ENCODE results near the gene RASAL2. TPM values are rescaled to one million over a fixed set of nuclear protein-coding genes. Genes with fewer than 3 reads are reported as not detected.

RASAL2 gene
- total RNA-seq, 4 donors from 2014 or later: 26.0 to 51.4 (median 31.0) TPM

GRCh38 chr1:178050084-178050483, 43.8 kb upstream of the RASAL2 start:
- 87 to 90% methylated on average over 6 of the region's 6 CpGs for WGBS, 2 donors
- TF ChIP-seq CTCF (IDR thresholded peaks at IDR 0.05): no peak

DNA sequence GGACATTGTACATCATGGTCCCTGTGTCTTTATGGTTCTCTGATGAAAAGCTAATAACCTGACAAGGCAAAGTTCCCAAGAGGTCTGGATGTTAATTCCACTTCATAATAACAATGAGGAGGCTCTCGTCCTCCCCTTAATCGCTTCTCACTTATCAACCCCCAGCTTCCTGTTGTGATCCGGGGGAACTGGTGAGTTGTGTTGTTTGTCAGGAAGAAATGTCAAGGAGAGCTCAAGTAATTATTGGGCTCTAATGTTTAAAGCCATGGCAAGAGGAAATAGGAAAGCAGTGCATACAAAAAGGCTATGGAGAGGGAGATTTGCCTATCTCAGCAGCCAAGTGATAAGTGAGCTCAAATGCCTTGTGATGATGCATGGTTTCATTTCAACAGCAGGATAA, 42.8 kb upstream of the RASAL2 start:
- TF ChIP-seq CTCF (IDR thresholded peaks at IDR 0.05) (no peak), POLR2A (IDR thresholded peaks at IDR 0.05) (no peak)
- intact Hi-C loops (cut with DNase I; ENCODE audit: low total_unique reads): no loop called here
- no peak overlapping the region for H3K4me3 ChIP-seq (ENCODE audit: low read depth, poor library complexity, severe bottlenecking)
- 58 to 66% methylated on average over 3 of the region's 3 CpGs for WGBS, 2 donors
- no peak for DNase-seq (ENCODE audit: low spot score in 2 of 2)

More at GRCh38 chr1:178050084-178050483, 43.8 kb upstream of the RASAL2 start:
- H3K4me3 ChIP-seq (ENCODE audit: low read depth, poor library complexity, severe bottlenecking): no peak overlapping the region
- DNase-seq (ENCODE audit: low spot score in 2 of 2): no peak
- intact Hi-C loops (cut with DNase I; ENCODE audit: low total_unique reads): no loop called here

DNA sequence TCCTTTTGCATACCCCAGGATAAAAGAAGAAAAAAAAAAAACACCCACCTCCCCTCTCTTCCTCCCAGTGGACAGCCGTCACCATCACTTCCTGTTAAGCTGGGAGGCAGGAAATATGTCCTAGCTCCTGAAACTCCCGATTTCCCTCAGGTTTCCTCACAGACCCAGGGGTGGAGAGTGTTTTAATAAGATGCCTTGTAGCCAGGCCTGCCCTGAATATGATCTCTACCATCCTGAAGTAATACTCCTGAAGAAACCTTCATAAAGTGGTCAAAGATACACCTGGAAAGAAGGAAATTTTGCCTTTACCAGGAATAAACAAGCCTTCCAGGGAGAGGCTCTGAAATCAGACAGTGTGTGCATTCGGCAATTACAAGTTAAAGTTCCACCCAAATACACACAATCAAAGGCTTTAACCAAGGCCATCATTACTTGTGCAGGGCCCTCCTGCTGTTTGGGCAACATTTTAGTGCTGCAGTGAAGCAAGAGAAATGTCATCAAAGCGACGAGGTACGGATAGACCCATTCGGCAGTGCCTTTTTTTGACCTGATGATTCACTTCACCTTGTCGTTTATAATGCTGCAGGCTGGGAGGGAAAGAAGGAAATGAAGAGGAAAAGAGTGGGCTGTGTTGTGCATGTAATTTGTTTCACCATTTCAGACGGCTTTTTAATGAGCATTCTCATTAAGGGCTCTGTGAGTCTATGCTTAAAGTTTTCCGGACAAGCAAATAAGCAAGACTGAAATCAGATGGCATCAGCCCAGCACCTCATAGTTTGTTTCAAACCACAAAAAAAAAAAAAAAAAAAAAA, 41.0 kb upstream of the RASAL2 start:
- DNase-seq (ENCODE audit: low spot score in 2 of 2): no peak
- no peak overlapping the region for H3K4me3 ChIP-seq (ENCODE audit: low read depth, poor library complexity, severe bottlenecking)
- 38 to 46% methylated on average over 10 of the region's 10 CpGs for WGBS, 2 donors
- no peak for TF ChIP-seq CTCF (IDR thresholded peaks at IDR 0.05)
- no peak for TF ChIP-seq POLR2A (IDR thresholded peaks at IDR 0.05)
- intact Hi-C loops (cut with DNase I; ENCODE audit: low total_unique reads): no loop called here

- intact Hi-C loops (cut with DNase I; ENCODE audit: low total_unique reads): no loop called here
Observed at GRCh38 chr1:178055093-178055492, 38.8 kb upstream of the RASAL2 start.

GRCh38 chr1:178055779-178056471, 38.0 kb upstream of the RASAL2 start:
- TF ChIP-seq POLR2A (IDR thresholded peaks at IDR 0.05): no peak
- no peak for TF ChIP-seq CTCF (IDR thresholded peaks at IDR 0.05)
- intact Hi-C loops (cut with DNase I; ENCODE audit: low total_unique reads): no loop called here
- no peak overlapping the region for H3K4me3 ChIP-seq (ENCODE audit: low read depth, poor library complexity, severe bottlenecking)
- 68 to 74% methylated on average over 8 of the region's 8 CpGs for WGBS, 2 donors
- no peak for DNase-seq (ENCODE audit: low spot score in 2 of 2)

More at GRCh38 chr1:178055093-178055492, 38.8 kb upstream of the RASAL2 start:
- WGBS, 2 donors: 30 to 40% methylated on average over 5 of the region's 5 CpGs
- DNase-seq (ENCODE audit: low spot score in 2 of 2): no peak
- H3K4me3 ChIP-seq (ENCODE audit: low read depth, poor library complexity, severe bottlenecking): no peak overlapping the region
- no peak for TF ChIP-seq POLR2A (IDR thresholded peaks at IDR 0.05)
- TF ChIP-seq CTCF (IDR thresholded peaks at IDR 0.05): no peak
